Mammary epithelial cell (primary cell): ENCODE results near the gene UNC5C.

Source experiments
- CTCF ChIP-seq, 2 donors: IDR thresholded peaks in 1 of 2; conservative IDR thresholded peaks in 1 of 2; 2 replicates each; pipeline ENCODE4 v1.5.1; 2011 to 2012; ENCODE audit warnings: inconsistent platforms in 2 of 2, low read length in 2 of 2, mild to moderate bottlenecking in 2 of 2, control low read depth in 1 of 2, low read depth in 1 of 2; ENCODE audit not compliant: insufficient read depth in 1 of 2; ENCODE audit errors: extremely low read depth in 1 of 2
- EZH2 ChIP-seq: IDR thresholded peaks from 2 replicates; pipeline ENCODE4 v1.6.1; 2012; ENCODE audit warnings: low read length, inconsistent platforms, borderline replicate concordance

- TF ChIP-seq EZH2 (no peak), CTCF (conservative IDR thresholded peaks at IDR 0.05 in 1 of 2, IDR thresholded peaks at IDR 0.05 in 1 of 2; ENCODE audit: extremely low read depth in 1 of 2, insufficient read depth in 1 of 2, low read depth in 1 of 2, low read length in 2 of 2) (no peak)
These were observed 109.7 kb downstream of the UNC5C start for GRCh38 chr4:95439071-95439470.
